HepG2 (cell line): Measurements from ENCODE around the gene TRABD. TPM values are rescaled to one million over a fixed set of nuclear protein-coding genes. Genes with fewer than 3 reads are reported as not detected.

Experiments used
- AHR ChIP-seq: IDR thresholded peaks from 2 replicates; pipeline ENCODE4 v1.6.1; 2018; ENCODE audit warnings: missing genetic modification reagents, missing compliant biosample characterization
- ATF3 ChIP-seq: sonication (generic); formaldehyde crosslinking; IDR thresholded peaks from 2 replicates; pipeline ENCODE4 v1.4.0; 2020; ENCODE audit warnings: missing genetic modification reagents
- DNMT1 ChIP-seq: sonication (generic); formaldehyde crosslinking; IDR thresholded peaks from 2 replicates; pipeline ENCODE4 v1.5.1; 2020; ENCODE audit warnings: mild to moderate bottlenecking, missing genetic modification reagents
- FLYWCH1 ChIP-seq: sonication (generic); formaldehyde crosslinking; IDR thresholded peaks from 2 replicates; pipeline ENCODE4 v1.8.1; 2023; ENCODE audit warnings: mild to moderate bottlenecking, missing genetic modification reagents
- NCOA1 ChIP-seq: sonication (generic); formaldehyde crosslinking; IDR thresholded peaks from 2 replicates; pipeline ENCODE4 v1.9.0; 2021; ENCODE audit warnings: missing genetic modification reagents
- NFKB2 ChIP-seq: sonication (generic); formaldehyde crosslinking; IDR thresholded peaks from 2 replicates; pipeline ENCODE4 v1.4.0; 2020; ENCODE audit warnings: missing genetic modification reagents, borderline replicate concordance
- NFRKB ChIP-seq: fragments of 450-650 bp; IDR thresholded peaks from 2 replicates; pipeline ENCODE4 v1.6.1; 2017
- NR2F6 ChIP-seq, 2 experiments: IDR thresholded peaks; 2 replicates each; pipeline ENCODE4 v1.6.1; 2016; ENCODE audit warnings: antibody characterized with exemption in 1 of 2, mild to moderate bottlenecking in 1 of 2
- PRPF4 ChIP-seq: fragments of 200-400 bp; formaldehyde crosslinking; IDR thresholded peaks from 2 replicates; pipeline ENCODE4 v1.6.1; 2016; ENCODE audit warnings: low read length, low read depth; ENCODE audit not compliant: poor library complexity, severe bottlenecking
- RBAK ChIP-seq: sonication (generic); formaldehyde crosslinking; IDR thresholded peaks from 2 replicates; pipeline ENCODE4 v1.5.1; 2020; ENCODE audit warnings: mild to moderate bottlenecking, missing genetic modification reagents
- RORA ChIP-seq: sonication (generic); formaldehyde crosslinking; IDR thresholded peaks from 2 replicates; pipeline ENCODE4 v1.5.0; 2020; ENCODE audit warnings: mild to moderate bottlenecking, missing genetic modification reagents, moderate library complexity
- TGIF2 ChIP-seq: IDR thresholded peaks from 2 replicates; pipeline ENCODE4 v1.6.1; 2016; ENCODE audit warnings: control low read depth, missing compliant biosample characterization
- ZBTB2 ChIP-seq: sonication (generic); formaldehyde crosslinking; IDR thresholded peaks from 2 replicates; pipeline ENCODE4 v1.8.0; 2022; ENCODE audit warnings: low read depth, missing genetic modification reagents
- ZBTB34 ChIP-seq: sonication (generic); formaldehyde crosslinking; IDR thresholded peaks from 2 replicates; pipeline ENCODE4 v1.8.0; 2022; ENCODE audit warnings: mild to moderate bottlenecking, missing genetic modification reagents
- ZIK1 ChIP-seq: sonication (generic); formaldehyde crosslinking; IDR thresholded peaks from 2 replicates; pipeline ENCODE4 v1.5.0; 2020; ENCODE audit warnings: mild to moderate bottlenecking, low read depth, missing genetic modification reagents, borderline replicate concordance
- ZNF124 ChIP-seq: sonication (generic); formaldehyde crosslinking; IDR thresholded peaks from 2 replicates; pipeline ENCODE4 v1.4.0; 2020; ENCODE audit warnings: missing genetic modification reagents
- ZNF543 ChIP-seq: sonication (generic); formaldehyde crosslinking; IDR thresholded peaks from 2 replicates; pipeline ENCODE4 v1.4.0; 2020; ENCODE audit warnings: mild to moderate bottlenecking, missing genetic modification reagents
- ZNF558 ChIP-seq: sonication (generic); formaldehyde crosslinking; IDR thresholded peaks from 2 replicates; pipeline ENCODE4 v1.9.0; 2022; ENCODE audit warnings: mild to moderate bottlenecking, missing genetic modification reagents, borderline replicate concordance
- polyA plus RNA-seq, 8 experiments: library from polyadenylated mRNA; depleted of rRNA in 3 of 8; stranded (reverse) in 7 of 8; unstranded in 1 of 8; fragments of >200 nt; fragmentation: Illumina TruSeq in 4 of 8; extraction: Trizol in 4 of 8; gene quantifications; 2 replicates each; pipeline versions ENCODE4 v1.2.1 to v1.2.3, GENCODE V29; 2011 to 2016; ENCODE audit warnings: low read depth in 4 of 8, missing spikeins in 1 of 8, mixed read lengths in 1 of 8; ENCODE audit not compliant: insufficient read depth in 1 of 8
- total RNA-seq, 5 experiments: library from RNA; depleted of rRNA; stranded (reverse); fragments of >200 nt; fragmentation: Illumina TruSeq; extraction: Trizol; gene quantifications; 2 replicates each; pipeline ENCODE4 v1.2.3, GENCODE V29; 2016; ENCODE audit warnings: low read depth in 1 of 5
- TF ChIP-seq, protein P1 (sequence below): IDR thresholded peaks from 2 replicates; pipeline ENCODE4 v1.6.1; 2016; ENCODE audit warnings: low read depth
- TF ChIP-seq, protein P2 (sequence below): sonication (generic); formaldehyde crosslinking; IDR thresholded peaks from 2 replicates; pipeline ENCODE4 v1.8.0; 2022; ENCODE audit warnings: mild to moderate bottlenecking, missing genetic modification reagents; ENCODE audit not compliant: insufficient replicate concordance

Gene TRABD
- total and polyA plus RNA-seq, 2 of the 13 experiments (the other 11 are each of a cell fraction or from before 2014, with no cell fraction given), result 21.5 to 28.9 TPM

DNA sequence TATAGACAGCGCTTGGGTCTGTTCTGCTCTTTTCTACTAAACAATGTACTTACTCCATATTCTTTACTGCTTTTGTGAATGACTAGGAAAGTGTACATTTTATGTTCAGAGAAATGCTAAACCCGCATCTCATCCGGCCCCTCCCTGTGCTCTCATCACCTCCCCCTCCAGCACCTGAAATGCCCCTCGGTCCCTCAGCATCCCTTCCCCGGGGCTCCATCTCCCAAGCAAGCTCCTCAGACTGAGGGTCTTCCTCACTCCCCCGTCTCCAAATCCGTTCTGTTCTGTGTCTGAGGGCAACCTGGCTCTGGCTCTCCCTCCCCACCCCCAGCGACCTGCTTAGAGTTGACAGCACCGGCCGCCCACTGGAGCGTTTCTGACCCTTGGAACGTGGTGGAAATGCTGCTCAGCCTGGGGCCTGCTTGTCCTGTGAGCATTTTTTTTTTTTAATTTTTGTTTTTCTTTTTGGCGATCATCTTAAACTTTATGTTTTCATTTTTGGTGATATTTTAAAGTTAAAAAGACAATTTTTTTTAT, 16.5 kb downstream of the TRABD start (continued):
- no peak for TF ChIP-seq ZBTB2 (CRISPR knock-in tag)
- TF ChIP-seq ZNF558 (CRISPR knock-in tag), result no peak
- TF ChIP-seq NFKB2 (CRISPR knock-in tag), result no peak
- no peak for TF ChIP-seq DNMT1
- TF ChIP-seq RBAK (CRISPR knock-in tag), result no peak
- no peak for TF ChIP-seq FLYWCH1
- no peak for TF ChIP-seq NFRKB
- TF ChIP-seq ZIK1 (CRISPR knock-in tag), result no peak
- TF ChIP-seq, protein P1, sequence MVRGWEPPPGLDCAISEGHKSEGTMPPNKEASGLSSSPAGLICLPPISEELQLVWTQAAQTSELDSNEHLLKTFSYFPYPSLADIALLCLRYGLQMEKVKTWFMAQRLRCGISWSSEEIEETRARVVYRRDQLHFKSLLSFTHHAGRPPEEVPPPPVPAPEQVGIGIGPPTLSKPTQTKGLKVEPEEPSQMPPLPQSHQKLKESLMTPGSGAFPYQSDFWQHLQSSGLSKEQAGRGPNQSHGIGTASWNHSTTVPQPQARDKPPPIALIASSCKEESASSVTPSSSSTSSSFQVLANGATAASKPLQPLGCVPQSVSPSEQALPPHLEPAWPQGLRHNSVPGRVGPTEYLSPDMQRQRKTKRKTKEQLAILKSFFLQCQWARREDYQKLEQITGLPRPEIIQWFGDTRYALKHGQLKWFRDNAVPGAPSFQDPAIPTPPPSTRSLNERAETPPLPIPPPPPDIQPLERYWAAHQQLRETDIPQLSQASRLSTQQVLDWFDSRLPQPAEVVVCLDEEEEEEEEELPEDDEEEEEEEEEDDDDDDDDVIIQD (CRISPR knock-in tag), result no peak
- TF ChIP-seq ZNF124, result no peak
- TF ChIP-seq NCOA1, result no peak
- 0 out of 2 replicates have a peak, but pooled peaks have one; percentile 6 for TF ChIP-seq NR2F6 (IDR thresholded peaks at IDR 0.05)
- TF ChIP-seq NR2F6 (CRISPR knock-in tag; IDR thresholded peaks at IDR 0.05), result no peak
- no peak for TF ChIP-seq PRPF4
- no peak for TF ChIP-seq RORA (CRISPR knock-in tag)
- TF ChIP-seq ATF3 (CRISPR knock-in tag), result no peak
- TF ChIP-seq ZBTB34 (CRISPR knock-in tag), result no peak
- TF ChIP-seq ZNF543, result no peak
- TF ChIP-seq, protein P2, sequence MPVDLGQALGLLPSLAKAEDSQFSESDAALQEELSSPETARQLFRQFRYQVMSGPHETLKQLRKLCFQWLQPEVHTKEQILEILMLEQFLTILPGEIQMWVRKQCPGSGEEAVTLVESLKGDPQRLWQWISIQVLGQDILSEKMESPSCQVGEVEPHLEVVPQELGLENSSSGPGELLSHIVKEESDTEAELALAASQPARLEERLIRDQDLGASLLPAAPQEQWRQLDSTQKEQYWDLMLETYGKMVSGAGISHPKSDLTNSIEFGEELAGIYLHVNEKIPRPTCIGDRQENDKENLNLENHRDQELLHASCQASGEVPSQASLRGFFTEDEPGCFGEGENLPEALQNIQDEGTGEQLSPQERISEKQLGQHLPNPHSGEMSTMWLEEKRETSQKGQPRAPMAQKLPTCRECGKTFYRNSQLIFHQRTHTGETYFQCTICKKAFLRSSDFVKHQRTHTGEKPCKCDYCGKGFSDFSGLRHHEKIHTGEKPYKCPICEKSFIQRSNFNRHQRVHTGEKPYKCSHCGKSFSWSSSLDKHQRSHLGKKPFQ (CRISPR knock-in tag), result no peak
- 0 out of 2 replicates have a peak, but pooled peaks have one; percentile 40 for TF ChIP-seq TGIF2
- TF ChIP-seq AHR (CRISPR knock-in tag), result no peak
